K562 (cell line): ENCODE results near the gene DNAH3. TPM values are rescaled to one million over a fixed set of nuclear protein-coding genes. Genes with fewer than 3 reads are reported as not detected.
A peak's percentile ranks its signal among the peaks of the same experiment; 100 is the strongest.

Source experiments
- ATF3 ChIP-seq, 2 experiments: fragments of 450-650 bp in 1 of 2; sonication (generic) in 1 of 2; formaldehyde crosslinking in 1 of 2; IDR thresholded peaks in 1 of 2; conservative IDR thresholded peaks in 1 of 2; 2 replicates each; pipeline versions ENCODE4 v1.6.1 to v1.8.1; 2016 to 2023; ENCODE audit warnings: mild to moderate bottlenecking in 2 of 2, moderate library complexity in 2 of 2, inconsistent platforms in 1 of 2, missing genetic modification reagents in 1 of 2
- ATF6 ChIP-seq: sonication (generic); formaldehyde crosslinking; IDR thresholded peaks from 2 replicates; pipeline ENCODE4 v1.4.0; 2020; ENCODE audit warnings: mild to moderate bottlenecking, missing genetic modification reagents
- BHLHE40 ChIP-seq: IDR thresholded peaks from 2 replicates; pipeline ENCODE4 v1.6.1; 2011; ENCODE audit warnings: low read length, improper control_type of control experiment
- CHD4 ChIP-seq: fragments of 200-600 bp; sonication (generic); IDR thresholded peaks from 3 replicates; pipeline ENCODE4 v1.6.1; 2012; ENCODE audit warnings: low read depth, mild to moderate bottlenecking, mixed read lengths, low read length, inconsistent platforms; ENCODE audit not compliant: insufficient read depth, insufficient replicate concordance, poor library complexity, severe bottlenecking
- HDAC2 ChIP-seq: fragments of 450-650 bp; IDR thresholded peaks from 2 replicates; pipeline ENCODE4 v1.6.1; 2016; ENCODE audit warnings: mild to moderate bottlenecking
- HMGN3 ChIP-seq: IDR thresholded peaks from 2 replicates; pipeline ENCODE4 v1.6.1; 2011; ENCODE audit warnings: borderline replicate concordance, low read depth, mild to moderate bottlenecking, mixed read lengths, low read length; ENCODE audit not compliant: insufficient read length; ENCODE audit errors: extremely low read depth
- RBBP5 ChIP-seq: fragments of 200-600 bp; sonication (generic); IDR thresholded peaks from 2 replicates; pipeline ENCODE4 v1.6.1; 2012; ENCODE audit warnings: borderline replicate concordance, mild to moderate bottlenecking, low read length, control low read depth, inconsistent platforms; ENCODE audit not compliant: insufficient read depth, poor library complexity, severe bottlenecking
- RERE ChIP-seq: sonication (generic); formaldehyde crosslinking; IDR thresholded peaks from 2 replicates; pipeline ENCODE4 v1.8.0; 2023; ENCODE audit warnings: missing genetic modification reagents, mild to moderate bottlenecking, borderline replicate concordance
- SMAD4 ChIP-seq: fragments of 250-450 bp; sonication (Bioruptor Pico); conservative IDR thresholded peaks from 2 replicates; pipeline ENCODE4 v1.8.0; 2021; ENCODE audit warnings: inconsistent platforms, mild to moderate bottlenecking, moderate library complexity
- SMC3 ChIP-seq: conservative IDR thresholded peaks from 2 replicates; pipeline ENCODE4 v1.6.1; 2011; ENCODE audit warnings: low read depth, low read length, improper control_type of control experiment; ENCODE audit not compliant: insufficient read depth
- SREBF1 ChIP-seq: fragments of 150-350 bp; IDR thresholded peaks from 2 replicates; pipeline ENCODE4 v1.6.1; 2014; ENCODE audit warnings: antibody characterized with exemption, low read depth, low read length, borderline replicate concordance
- TCF3 ChIP-seq: sonication (generic); formaldehyde crosslinking; IDR thresholded peaks from 2 replicates; pipeline ENCODE4 v1.4.0; 2020; ENCODE audit warnings: mild to moderate bottlenecking, missing genetic modification reagents
- THAP12 ChIP-seq: fragments of 250-450 bp; sonication (Bioruptor Pico); IDR thresholded peaks from 2 replicates; pipeline ENCODE4 v1.9.0; 2021; ENCODE audit warnings: mild to moderate bottlenecking, inconsistent platforms
- ZNF324 ChIP-seq: fragments of 250-450 bp; sonication (Bioruptor Pico); IDR thresholded peaks from 2 replicates; pipeline ENCODE4 v1.4.0; 2020; ENCODE audit warnings: mild to moderate bottlenecking
- polyA plus RNA-seq, 8 experiments: library from polyadenylated mRNA; depleted of rRNA in 4 of 8; stranded (reverse) in 5 of 8; unstranded in 3 of 8; fragments of >200 nt; fragmentation: Nextera tagmentation in 2 of 8; fragmentation: Illumina TruSeq in 1 of 8; extraction: Ambion mirVana in 2 of 8; extraction: Trizol in 1 of 8; gene quantifications; 2 replicates each; pipeline versions ENCODE4 v1.2.1 to v1.2.3, GENCODE V29; 2011 to 2014; ENCODE audit warnings: inconsistent platforms in 1 of 8, missing spikeins in 1 of 8
- total RNA-seq, 7 experiments: library from RNA; depleted of rRNA in 6 of 7; stranded (reverse); fragments of >200 nt in 6 of 7; fragmentation: Illumina TruSeq in 2 of 7; extraction: Trizol in 2 of 7; gene quantifications; 2 replicates each; pipeline versions ENCODE4 v1.2.1 to v1.2.3, GENCODE V29; 2011 to 2021; ENCODE audit warnings: low replicate concordance in 1 of 7

The DNAH3 gene
- total and polyA plus RNA-seq, 9 of the 15 experiments (the other 6 are each of a cell fraction or from before 2014, with no cell fraction given), result 0.32 to 0.84 (median 0.44) TPM

GRCh38 chr16:20900299-20901067 lies 250.2 kb downstream of the DNAH3 start, which contains the start of the genes DCUN1D3 and LYRM1 (continued):
- TF ChIP-seq ATF3 (IDR thresholded peaks at IDR 0.05), result peak; percentile 98
- 0 out of 2 replicates have a peak, but pooled peaks have one; percentile 54 for TF ChIP-seq ATF3 (CRISPR knock-in tag; conservative IDR thresholded peaks at IDR 0.05)
- no peak for TF ChIP-seq ATF6 (CRISPR knock-in tag)
- TF ChIP-seq RBBP5, result peak; percentile 54
- TF ChIP-seq ZNF324 (CRISPR knock-in tag), result no peak
- TF ChIP-seq SMC3, result no peak
- no peak for TF ChIP-seq RERE
- TF ChIP-seq BHLHE40, result peak; percentile 89
- 0 out of 2 replicates have a peak, but pooled peaks have one; percentile 58 for TF ChIP-seq THAP12 (CRISPR knock-in tag)
- no peak for TF ChIP-seq CHD4
- TF ChIP-seq HMGN3, result peak; percentile 53
- TF ChIP-seq SMAD4, result peak; percentile 41; the same call in 1 of the 2 replicates
- 0 out of 2 replicates have a peak, but pooled peaks have one; percentile 63 for TF ChIP-seq SREBF1
- TF ChIP-seq TCF3 (CRISPR knock-in tag), result no peak
- TF ChIP-seq HDAC2, result peak; percentile 64; the same call in 1 of the 2 replicates
